T-helper 1 cell treated with Interleukin-12 subunit alpha and Interleukin-12 subunit beta and Interleukin-4 antibody, amounts not matched to agents 30 μg/mL and 1 μg/mL, for 36 hours (primary cell): ENCODE measurements around the gene PDLIM5.

ENCODE experiments used
- H3K27ac Mint-ChIP-seq: one replicate; pipeline ENCODE4 v1.8.0; 2021; ENCODE audit warnings: mild to moderate bottlenecking, mixed read lengths
- H3K27me3 Mint-ChIP-seq: one replicate; pipeline ENCODE4 v1.8.0; 2021; ENCODE audit warnings: low read depth, mixed read lengths
- H3K36me3 Mint-ChIP-seq: one replicate; pipeline ENCODE4 v1.8.0; 2021; ENCODE audit warnings: low read depth, mixed read lengths
- H3K4me1 Mint-ChIP-seq: one replicate; pipeline ENCODE4 v1.8.0; 2021; ENCODE audit warnings: low read depth, mixed read lengths
- H3K4me3 Mint-ChIP-seq: one replicate; pipeline ENCODE4 v1.8.0; 2021; ENCODE audit warnings: mild to moderate bottlenecking, moderate library complexity, mixed read lengths
- H3K9me3 Mint-ChIP-seq: one replicate; pipeline ENCODE4 v1.8.0; 2021; ENCODE audit warnings: mixed read lengths

The PDLIM5 gene

DNA sequence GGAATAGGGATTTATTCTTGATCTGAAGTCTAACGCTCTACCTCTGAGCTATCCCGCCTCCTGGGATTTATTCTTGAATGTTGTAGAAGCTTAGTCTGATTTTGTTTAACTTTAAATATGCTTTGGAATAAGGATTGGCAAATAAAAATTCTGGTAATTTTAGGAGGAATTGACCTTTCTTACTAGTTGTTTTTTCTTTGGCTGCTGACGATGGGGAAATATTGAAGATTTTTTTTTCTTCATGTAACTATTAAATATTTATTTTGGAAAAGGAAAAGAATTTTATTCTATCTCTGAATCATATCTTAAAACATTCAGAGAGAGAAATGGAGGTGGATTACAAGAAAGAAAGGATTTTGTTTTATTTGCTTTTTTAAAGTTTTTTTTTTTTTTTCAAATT is 122.9 kb downstream of the PDLIM5 start:
- Mint-ChIP-seq H3K4me1 (no peaks in the 10 kb centered on the region), H3K27ac (no peak overlapping the region), H3K27me3 (no peaks in the 10 kb centered on the region), H3K9me3 (no peaks in the 10 kb centered on the region), H3K4me3 (no peak overlapping the region), H3K36me3 (no peaks in the 10 kb centered on the region)

DNA sequence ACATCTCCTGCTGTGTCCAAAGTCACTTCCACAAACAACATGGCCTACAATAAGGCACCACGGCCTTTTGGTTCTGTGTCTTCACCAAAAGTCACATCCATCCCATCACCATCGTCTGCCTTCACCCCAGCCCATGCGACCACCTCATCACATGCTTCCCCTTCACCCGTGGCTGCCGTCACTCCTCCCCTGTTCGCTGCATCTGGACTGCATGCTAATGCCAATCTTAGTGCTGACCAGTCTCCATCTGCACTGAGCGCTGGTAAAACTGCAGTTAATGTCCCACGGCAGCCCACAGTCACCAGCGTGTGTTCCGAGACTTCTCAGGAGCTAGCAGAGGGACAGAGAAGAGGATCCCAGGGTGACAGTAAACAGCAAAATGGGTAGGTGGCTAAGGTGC is 123.9 kb downstream of the PDLIM5 start:
- Mint-ChIP-seq H3K4me3 (no peak overlapping the region), H3K4me1 (no peaks in the 10 kb centered on the region), H3K27ac (no peak overlapping the region), H3K27me3 (no peaks in the 10 kb centered on the region), H3K36me3 (no peaks in the 10 kb centered on the region), H3K9me3 (no peaks in the 10 kb centered on the region)

DNA sequence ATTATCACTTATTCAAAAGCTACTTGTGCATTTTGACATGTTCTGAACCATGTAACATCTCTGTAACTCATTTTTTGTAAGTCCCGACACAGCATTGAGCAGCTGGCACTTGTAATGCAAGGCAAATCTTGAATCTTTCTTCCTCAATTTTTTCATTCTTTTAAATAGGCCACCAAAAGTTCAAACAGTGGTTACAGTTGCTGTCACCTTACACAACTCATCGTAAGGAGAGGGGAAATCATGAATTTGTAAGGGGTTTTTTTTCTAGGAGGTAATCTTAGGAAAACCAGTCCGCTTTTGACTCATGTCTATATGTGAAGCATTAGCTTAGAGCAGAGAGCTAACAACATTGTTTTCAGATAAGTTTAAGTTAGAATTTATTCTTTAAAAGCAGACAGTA is 124.5 kb downstream of the PDLIM5 start:
- Mint-ChIP-seq H3K27me3 (no peaks in the 10 kb centered on the region), H3K4me3 (no peak overlapping the region), H3K9me3 (no peaks in the 10 kb centered on the region), H3K36me3 (no peaks in the 10 kb centered on the region), H3K27ac (no peak overlapping the region), H3K4me1 (no peaks in the 10 kb centered on the region)

DNA sequence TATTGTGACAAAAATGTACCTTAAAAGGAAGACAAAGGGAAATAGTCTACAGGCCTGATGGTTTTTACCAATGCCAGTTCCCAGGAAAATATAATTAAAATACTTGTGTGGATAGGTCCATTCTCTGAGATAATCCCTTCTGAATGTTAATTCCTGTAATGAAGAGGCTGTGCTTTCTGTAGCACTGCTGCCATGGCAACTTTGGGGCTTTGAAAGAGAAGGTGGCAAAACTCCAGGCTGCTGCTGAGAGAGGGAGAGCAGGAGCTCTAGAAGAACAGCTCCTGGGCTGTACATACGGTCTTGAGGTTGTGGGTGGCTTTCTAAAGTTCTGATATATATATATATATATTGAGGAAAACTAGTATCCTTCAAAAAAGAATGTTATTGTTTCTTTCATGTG is 125.4 kb downstream of the PDLIM5 start:
- Mint-ChIP-seq H3K4me3 (no peak overlapping the region), H3K27ac (no peak overlapping the region), H3K27me3 (no peaks in the 10 kb centered on the region), H3K4me1 (no peaks in the 10 kb centered on the region), H3K9me3 (no peaks in the 10 kb centered on the region), H3K36me3 (no peaks in the 10 kb centered on the region)

DNA sequence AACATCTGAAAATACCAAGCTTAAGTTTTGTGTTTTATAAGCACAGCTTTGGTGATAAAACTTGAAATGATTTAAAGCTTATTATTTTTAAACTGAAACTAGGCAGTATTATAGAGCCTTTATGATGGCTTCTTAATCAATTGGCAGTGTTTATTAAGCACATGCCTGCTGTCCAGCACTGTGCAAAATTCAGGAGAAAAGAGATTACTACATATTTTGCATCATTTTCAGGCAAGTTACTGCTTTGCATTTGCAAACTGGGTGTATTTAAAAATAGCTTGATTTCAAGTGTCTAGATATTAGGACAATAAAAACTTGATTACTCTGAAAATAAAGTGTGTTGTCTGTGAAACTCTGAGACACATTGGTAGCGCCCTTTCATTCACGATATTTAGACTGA is 126.5 kb downstream of the PDLIM5 start:
- no peaks in the 10 kb centered on the region for H3K36me3 Mint-ChIP-seq
- H3K9me3 Mint-ChIP-seq: no peaks in the 10 kb centered on the region
- H3K27ac Mint-ChIP-seq: no peak overlapping the region
- no peaks in the 10 kb centered on the region for H3K27me3 Mint-ChIP-seq
- H3K4me1 Mint-ChIP-seq: no peaks in the 10 kb centered on the region
- no peak overlapping the region for H3K4me3 Mint-ChIP-seq

DNA sequence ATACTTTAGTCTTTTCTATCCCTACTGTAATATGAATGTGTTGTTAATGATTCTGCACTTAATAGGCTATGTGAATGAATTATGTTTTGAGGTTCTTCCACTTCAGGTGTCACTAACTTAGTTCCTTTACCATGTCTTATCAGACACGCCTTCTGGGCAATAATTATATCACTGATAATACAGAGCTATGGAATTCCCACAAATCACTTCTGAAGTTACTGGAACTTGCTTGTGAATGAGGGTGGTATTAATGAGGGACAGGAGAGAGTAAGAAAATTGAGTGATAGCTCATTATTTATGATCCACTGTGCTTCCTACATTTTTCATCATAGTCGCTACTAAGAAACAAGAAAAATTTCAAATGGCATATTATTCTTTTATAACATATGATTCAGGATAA is 130.0 kb downstream of the PDLIM5 start:
- no peaks in the 10 kb centered on the region for H3K4me1 Mint-ChIP-seq
- no peaks in the 10 kb centered on the region for H3K27me3 Mint-ChIP-seq
- H3K27ac Mint-ChIP-seq: no peak overlapping the region
- no peak overlapping the region for H3K4me3 Mint-ChIP-seq
- H3K36me3 Mint-ChIP-seq: no peaks in the 10 kb centered on the region
- H3K9me3 Mint-ChIP-seq: no peaks in the 10 kb centered on the region

DNA sequence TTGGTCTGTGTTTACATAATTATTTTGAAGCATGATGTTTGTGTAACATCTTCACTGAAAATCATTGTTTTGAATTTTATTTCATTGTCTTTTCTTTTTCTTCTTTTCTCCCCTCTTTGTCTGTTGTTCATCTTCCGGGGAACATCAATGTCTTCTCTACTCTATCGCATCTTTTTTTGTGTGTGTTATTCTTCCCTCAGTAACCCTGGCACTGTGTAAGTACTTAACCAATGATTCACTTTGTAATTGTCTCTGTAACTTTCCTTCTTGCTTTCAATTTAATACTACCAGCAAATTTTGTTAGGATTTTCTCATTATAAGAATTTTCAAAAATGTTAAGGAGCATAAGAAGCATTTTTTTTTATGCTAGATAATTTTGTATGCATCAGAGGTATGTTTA is 130.8 kb downstream of the PDLIM5 start:
- no peaks in the 10 kb centered on the region for H3K9me3 Mint-ChIP-seq
- no peaks in the 10 kb centered on the region for H3K36me3 Mint-ChIP-seq
- H3K4me1 Mint-ChIP-seq: no peaks in the 10 kb centered on the region
- H3K27ac Mint-ChIP-seq: no peak overlapping the region
- no peak overlapping the region for H3K4me3 Mint-ChIP-seq
- H3K27me3 Mint-ChIP-seq: no peaks in the 10 kb centered on the region

DNA sequence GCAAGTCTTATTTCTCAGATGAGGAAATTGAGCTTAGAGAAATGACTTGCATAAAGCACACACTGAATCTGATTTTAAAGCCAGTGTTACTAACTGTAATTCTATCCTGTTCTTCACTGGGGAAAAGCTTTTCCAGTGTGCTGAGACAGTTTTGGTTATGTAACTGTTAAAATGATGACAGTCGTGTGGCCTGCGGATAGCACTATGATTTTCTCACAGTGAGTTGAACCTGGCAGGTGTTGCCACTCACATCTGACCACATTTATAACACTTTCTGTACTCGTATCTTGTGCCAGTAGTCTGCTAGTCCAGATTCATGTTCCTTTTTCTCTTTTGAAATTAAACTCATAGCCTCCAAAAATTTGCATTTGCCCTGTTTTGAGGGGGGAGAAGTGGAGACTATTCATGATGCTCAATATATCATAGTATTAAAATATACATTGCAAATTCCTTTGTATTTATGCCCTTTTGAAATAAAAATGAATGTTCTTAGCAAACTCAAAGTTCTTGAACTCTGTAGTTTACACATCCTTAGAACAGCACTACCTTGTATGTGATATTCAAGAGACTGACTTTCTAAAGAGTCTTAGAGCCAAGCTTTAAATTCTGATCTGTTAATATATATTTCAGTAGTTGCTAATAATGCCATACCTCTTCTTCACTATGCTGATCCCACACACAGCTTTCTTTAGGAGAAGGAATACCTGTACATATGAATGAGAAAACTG is 132.3 kb downstream of the PDLIM5 start:
- Mint-ChIP-seq H3K27ac (no peak overlapping the region), H3K4me1 (no peaks in the 10 kb centered on the region), H3K9me3 (no peaks in the 10 kb centered on the region)

DNA sequence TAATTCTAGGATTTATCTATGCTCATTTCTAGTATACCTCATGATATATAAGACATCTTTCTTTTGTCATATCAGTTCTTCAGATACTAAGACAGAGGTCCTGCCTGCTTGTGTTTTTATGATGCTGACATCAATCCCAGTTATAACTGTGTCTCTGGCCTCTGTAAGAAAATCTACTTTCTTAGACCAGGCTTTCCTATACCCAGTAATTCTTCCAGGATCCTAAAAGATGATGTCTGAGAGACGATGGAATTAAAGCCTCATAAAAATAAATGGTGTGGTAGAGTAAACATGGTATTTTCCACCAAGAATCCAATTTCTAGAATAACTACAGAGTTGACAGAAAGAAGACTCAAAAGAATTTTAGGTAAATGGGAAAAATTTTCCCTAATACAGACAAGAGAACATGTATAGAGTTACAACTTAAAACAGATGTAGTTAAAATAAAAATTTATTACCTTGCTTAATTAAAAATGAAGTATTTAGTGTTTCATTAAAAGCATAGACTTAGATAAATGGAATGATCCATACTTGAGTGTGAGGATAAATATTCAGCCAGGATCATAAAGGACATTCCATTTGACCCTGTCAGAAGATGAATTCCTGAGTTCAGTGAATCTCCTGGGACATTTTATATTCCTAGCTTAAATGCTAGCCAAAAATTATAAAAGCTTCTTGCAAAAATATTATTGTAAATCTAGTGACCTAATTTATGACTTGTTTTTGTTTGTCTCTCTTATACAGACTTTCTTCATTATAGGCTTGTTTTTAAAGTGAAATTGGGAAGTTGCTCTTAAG is 137.4 kb downstream of the PDLIM5 start:
- no peaks in the 10 kb centered on the region for H3K36me3 Mint-ChIP-seq
- H3K4me1 Mint-ChIP-seq: no peaks in the 10 kb centered on the region
- H3K27ac Mint-ChIP-seq: no peak overlapping the region
- H3K4me3 Mint-ChIP-seq: no peak overlapping the region
- no peaks in the 10 kb centered on the region for H3K9me3 Mint-ChIP-seq
- H3K27me3 Mint-ChIP-seq: no peaks in the 10 kb centered on the region

More for the DNA sequence above, 132.3 kb downstream of the PDLIM5 start:
- Mint-ChIP-seq H3K4me3 (no peak overlapping the region), H3K36me3 (no peaks in the 10 kb centered on the region), H3K27me3 (no peaks in the 10 kb centered on the region)

DNA sequence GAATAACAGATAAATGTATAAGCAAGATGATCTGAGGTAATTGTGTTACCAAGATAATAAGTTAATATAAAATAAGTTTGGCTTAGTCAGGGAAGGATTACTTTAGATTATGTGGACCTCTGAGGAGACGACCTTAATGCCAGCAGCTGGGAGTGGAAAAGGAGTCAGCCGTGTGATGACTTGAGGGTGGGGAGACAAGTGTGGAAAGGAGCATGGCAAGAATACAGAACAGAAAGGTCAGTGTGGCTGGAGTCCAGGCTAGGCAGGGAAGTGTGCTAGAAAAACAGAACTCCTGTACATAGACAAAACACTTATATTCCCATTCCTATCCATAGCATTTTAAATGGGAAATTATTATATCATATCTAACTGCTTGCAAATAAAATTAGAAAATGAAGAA is 138.8 kb downstream of the PDLIM5 start:
- Mint-ChIP-seq H3K36me3 (no peaks in the 10 kb centered on the region), H3K4me1 (no peaks in the 10 kb centered on the region), H3K27me3 (no peaks in the 10 kb centered on the region), H3K27ac (no peak overlapping the region), H3K9me3 (no peaks in the 10 kb centered on the region), H3K4me3 (no peak overlapping the region)

DNA sequence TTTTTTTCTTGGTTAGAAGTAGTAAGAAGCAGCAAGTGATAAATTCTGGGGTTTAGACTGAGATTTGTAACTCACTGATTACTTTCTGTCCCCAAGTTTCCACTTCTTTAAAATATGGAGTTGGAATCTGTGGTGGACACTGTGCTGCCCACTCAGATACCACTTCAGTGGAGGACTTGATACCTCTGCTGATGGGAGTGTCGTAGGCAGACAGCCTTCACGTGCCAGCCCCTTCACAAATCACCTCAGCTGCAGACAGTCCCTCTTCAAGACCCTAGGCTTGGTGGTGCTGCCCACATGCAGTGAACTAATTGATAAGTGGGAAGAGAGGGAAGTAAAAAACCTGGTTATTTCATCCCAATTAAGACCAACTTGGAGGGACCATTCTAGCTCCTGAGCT is 139.5 kb downstream of the PDLIM5 start:
- Mint-ChIP-seq H3K9me3 (no peaks in the 10 kb centered on the region), H3K4me1 (no peaks in the 10 kb centered on the region), H3K4me3 (no peak overlapping the region), H3K36me3 (no peaks in the 10 kb centered on the region), H3K27me3 (no peaks in the 10 kb centered on the region), H3K27ac (no peak overlapping the region)

DNA sequence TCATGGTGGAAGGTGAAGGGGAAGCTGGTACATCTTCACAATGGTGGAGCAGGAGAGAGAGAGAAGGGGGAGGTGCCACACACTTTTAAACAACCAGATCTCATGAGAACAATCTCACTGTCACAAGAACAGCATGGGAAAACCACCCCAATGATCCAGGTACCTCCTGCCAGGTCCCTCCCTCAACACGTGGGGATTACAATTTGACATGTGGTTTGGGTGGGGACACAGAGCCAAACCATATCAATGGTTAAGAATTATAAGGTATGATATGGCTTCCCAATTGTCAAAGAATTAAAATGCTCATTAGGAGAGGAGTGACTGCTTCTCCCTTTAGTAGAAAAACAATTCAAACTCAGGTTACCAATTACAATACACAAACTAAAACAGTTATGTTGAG is 143.3 kb downstream of the PDLIM5 start:
- Mint-ChIP-seq H3K9me3 (no peaks in the 10 kb centered on the region), H3K27me3 (no peaks in the 10 kb centered on the region), H3K36me3 (no peaks in the 10 kb centered on the region), H3K4me1 (no peaks in the 10 kb centered on the region), H3K27ac (no peak overlapping the region), H3K4me3 (no peak overlapping the region)

DNA sequence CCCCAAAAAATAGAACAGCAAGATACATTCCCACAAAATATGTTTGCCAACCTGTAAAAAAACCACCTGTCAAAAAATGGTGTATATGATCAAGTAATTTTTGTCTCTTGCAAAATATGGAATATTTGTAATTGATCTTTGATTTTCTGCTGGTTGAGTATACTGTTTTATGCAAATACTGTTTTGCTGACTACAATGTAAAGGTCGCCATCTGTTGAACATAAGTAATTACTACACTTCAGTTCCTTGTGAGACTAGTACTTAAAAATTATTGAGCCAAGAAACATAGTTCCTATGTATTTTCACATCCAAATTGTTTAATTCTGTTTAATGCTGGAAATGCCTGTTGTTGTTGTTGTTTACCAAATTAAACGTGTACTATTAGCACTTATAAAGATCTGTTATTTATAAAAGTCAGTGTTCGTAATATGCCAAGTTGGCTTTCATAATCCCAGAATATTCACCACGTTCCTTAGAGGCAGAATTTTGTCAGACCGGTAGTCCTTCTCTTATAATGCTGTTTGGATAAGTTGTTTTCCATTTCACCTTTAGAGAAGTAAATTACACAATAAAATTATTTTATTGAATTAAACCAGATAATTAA is 144.2 kb downstream of the PDLIM5 start:
- Mint-ChIP-seq H3K36me3 (no peaks in the 10 kb centered on the region), H3K9me3 (no peaks in the 10 kb centered on the region), H3K27me3 (no peaks in the 10 kb centered on the region), H3K4me3 (no peak overlapping the region), H3K27ac (no peak overlapping the region), H3K4me1 (no peaks in the 10 kb centered on the region)

DNA sequence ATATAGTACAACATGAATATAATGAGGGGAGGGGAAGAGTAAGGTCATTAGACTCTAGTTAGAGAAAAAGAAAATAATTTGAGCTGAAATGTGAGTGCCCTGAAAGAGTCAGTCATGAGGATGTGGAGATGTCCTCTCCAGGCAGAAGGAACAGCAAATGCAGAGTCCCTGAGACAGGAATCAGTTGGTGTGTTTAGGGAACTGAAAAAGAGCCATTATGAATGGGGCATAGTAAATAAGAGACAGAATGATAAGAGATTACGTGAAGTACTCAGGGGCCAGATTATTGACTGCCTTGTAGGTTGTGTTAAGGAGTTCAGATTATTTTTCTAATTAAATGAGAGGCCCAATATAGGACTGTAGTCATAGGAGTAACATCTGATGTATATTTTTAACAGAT is 147.0 kb downstream of the PDLIM5 start:
- no peaks in the 10 kb centered on the region for H3K27me3 Mint-ChIP-seq
- H3K27ac Mint-ChIP-seq: no peak overlapping the region
- no peaks in the 10 kb centered on the region for H3K9me3 Mint-ChIP-seq
- H3K36me3 Mint-ChIP-seq: no peaks in the 10 kb centered on the region
- H3K4me1 Mint-ChIP-seq: no peaks in the 10 kb centered on the region
- H3K4me3 Mint-ChIP-seq: no peak overlapping the region

DNA sequence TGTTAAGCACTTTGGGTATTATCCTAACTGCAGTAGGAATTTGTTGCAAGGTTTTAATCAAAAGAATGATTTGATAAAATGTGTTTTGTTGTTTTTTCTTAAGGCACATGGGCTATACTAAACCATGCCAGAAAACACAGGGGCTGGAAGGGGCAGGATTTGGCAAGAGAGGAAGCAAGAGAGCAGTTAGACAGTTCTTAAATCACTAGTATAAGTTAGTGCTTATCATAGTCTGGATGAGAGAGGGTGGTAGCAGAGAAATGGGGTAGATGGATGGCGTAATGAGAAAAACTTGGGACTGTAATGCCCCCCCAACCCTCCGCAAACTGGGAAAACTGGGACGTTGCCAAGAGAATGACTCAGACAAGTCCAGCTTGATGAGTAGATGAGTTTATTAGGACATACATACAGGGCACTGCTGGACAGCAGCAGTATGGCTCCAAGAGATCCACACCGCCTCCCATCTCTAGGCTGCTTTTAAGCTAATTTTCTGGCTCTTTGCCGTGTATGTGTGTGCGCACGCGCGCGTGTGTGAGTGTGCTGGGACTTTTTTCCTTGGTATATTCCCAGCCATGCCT is 151.5 kb downstream of the PDLIM5 start:
- H3K4me1 Mint-ChIP-seq: no peaks in the 10 kb centered on the region
- no peak overlapping the region for H3K4me3 Mint-ChIP-seq
- H3K27me3 Mint-ChIP-seq: no peaks in the 10 kb centered on the region
- H3K9me3 Mint-ChIP-seq: no peaks in the 10 kb centered on the region
- H3K36me3 Mint-ChIP-seq: no peaks in the 10 kb centered on the region
- no peak overlapping the region for H3K27ac Mint-ChIP-seq
